Measurements from ENCODE around the gene STIMATE.

The STIMATE gene

DNA sequence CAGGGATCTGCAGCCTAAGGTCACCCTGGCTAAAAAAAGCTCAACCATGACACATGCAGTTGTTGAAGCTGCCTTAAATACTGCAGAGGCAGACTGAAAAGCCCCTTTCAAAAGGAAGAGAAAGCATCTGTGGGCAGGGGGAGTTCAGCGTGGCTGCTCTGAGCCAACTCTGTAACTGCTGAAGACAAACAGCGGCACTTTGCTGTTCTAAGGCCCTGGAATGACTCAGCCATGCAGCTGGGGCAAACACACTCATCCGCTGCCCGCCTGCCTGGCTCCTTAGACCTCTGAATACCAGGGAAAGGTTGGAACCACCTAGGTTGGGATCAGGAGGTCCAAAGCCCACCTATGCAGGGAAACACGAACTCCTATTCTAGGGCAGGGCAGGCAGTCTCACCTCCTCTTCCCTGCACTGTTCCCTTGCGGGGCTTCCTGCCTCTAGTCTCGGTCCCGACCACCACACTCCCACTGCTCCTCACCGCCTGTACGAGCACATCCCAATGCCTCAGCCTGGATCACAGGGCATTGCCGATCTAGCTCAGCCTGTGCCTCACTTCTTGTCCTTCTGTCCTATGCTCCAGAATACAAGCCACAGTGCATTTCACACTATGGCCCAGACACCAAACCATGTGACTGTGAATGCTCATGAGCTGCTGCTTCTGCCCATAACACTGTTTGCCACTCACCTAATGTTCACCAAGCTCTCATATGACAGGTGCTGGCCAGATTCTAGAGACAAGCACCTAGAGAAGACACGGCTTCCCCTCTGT, 56.0 kb downstream of the STIMATE start:
- DNase-seq (ENCODE audit: low spot score), result no peak

DNA sequence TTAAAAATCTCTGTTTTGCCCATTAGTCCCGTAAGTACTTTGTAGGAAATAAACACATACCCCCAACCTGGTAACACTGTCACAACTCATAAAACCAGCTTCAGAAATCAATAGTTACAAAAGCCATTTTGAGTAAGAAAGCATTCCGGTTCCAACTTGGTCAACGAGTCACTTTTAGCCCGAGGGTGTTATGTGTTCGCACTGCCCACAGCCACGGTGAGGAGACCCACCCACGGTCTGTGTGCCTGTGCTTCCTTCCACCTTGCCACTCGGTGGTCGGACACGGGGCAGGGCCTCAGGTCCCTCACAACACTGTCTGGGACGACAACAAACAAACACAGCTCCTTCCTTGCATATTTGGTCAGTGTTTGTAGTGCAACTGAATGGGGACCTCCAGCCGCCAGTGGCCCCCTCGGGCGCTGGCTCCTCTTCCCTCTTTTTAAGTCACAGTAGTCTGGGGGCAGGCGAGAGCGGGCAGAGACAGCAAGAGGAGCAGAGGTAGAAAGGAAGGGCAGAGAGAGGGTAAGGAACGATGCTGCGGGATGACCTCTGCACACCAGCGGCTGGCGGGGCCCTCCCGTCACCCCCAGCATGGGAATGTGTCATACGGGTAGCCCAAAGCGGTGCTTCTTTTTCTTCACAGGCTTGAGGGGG, 57.3 kb downstream of the STIMATE start:
- no peak for DNase-seq (ENCODE audit: low spot score)

DNA sequence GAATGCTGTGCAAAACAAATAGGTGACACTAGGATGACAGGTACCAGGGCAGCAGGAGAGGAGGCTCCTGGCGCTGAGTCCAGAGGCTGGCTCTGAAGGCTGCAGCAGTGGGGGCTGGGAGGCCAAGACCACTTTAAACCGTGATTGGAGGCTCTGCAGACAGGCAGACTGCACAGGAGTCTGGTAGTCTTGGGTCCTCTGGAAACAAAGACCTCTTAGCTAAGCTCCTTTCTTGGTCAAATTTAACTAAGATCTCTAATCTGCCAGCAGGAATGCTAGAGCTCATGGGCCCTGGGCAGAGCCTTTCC, 58.1 kb downstream of the STIMATE start:
- DNase-seq (ENCODE audit: low spot score), result no peak

DNA sequence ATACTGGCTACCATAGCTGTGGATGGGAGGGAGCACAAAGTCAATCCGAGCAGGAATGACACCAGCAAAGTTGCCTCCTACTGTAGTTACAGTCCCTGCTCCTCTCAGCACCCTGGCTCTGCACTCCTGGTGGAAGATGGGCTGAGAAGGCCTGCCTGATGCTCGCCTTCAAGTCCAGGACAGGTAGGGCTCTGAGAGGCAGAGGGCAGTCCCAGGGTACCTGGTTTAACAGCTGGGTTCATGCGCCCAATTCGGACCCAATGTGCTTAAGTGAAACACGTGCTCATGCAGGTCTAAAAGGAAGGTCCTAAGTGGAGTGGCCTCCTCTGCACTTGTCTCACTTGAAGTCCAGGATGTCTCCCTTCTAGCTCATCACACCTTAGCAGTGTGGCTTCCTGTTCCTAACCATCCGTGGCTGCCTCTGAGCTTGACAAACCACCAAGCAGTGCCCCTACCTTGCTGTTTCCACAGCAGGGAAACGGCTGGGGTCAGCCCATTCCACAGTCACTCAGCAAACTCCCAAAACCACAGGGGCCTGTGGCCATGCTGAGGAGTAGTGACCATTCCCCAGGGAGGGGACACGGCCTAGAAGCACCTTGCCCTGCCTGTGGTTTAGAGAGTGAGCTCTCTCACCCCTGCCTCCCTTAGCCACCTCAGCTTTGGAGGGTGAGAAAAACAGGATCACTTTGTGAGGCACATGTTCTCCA, 58.6 kb downstream of the STIMATE start:
- no peak for DNase-seq (ENCODE audit: low spot score)

DNA sequence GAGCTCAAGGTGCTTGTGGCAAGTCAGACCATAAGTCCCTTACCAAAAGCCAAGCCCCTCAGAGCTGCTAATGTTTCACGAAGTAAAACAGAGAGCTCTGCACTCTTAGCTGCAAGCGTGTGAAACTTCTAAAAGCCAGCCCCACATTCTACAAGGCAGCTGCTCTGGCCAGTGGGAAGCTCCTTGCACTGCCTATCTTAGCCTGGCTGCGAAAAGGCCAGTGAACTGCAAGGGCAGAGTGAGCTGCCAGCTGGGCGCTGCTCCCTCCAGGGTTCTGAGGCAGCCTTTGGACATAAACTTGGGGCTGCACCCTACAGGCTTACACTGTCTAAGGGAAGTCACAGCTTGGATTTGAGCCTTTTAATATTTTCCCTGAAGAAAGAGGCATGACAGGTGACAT, 60.4 kb downstream of the STIMATE start:
- no peak for DNase-seq (ENCODE audit: low spot score)

DNA sequence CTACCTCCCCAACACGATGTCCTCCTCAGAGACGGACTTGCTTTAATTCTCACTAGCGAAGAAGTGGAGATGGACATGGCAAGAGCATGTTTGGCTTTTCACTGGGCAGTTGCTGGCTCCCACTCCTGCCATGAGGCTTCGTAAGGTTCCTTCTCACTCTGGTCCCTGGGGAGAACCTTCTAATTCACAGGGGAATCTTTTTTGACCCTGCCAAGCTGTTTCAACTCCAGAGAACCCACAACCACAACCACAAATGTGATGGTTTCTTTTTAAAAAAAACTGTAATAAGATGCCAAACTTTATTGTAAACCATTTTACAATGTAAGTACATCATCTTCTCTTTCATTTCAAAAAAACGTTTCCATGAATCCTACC, 60.9 kb downstream of the STIMATE start:
- no peak for DNase-seq (ENCODE audit: low spot score)

DNA sequence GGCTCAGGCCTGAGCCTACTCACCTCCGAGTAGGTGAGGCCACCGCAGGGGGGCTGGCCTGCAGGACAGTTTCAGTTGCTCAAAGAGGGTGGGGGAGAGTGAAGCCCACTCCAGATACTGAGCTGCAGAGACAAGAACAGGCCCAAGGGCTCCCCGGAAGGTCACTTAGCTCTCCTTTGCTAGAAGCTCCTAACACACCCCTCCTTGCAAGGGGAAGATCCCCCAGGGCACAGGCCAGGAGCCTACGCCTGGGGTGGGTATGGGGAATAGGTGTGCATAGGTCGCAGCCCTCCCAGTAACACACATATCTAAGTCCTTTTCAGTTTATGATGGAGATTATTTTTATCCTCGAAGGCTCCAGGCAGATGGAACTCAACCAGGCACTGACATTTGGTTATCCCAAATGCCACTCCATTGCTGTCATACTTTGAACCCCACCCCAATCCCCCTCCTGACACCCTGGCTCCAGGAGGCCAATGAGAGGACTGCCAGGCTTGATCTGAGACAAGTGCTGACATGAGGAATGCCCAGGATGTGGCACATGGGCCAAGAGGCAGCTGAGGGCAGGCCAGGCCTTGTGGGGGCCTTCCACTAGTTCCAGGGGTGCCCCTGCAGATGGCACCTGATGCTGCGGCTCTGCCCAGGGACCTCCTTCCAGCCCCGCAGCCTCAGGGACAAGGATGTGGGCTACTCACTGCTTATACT, 61.4 kb downstream of the STIMATE start:
- DNase-seq (ENCODE audit: low spot score), result no peak

DNA sequence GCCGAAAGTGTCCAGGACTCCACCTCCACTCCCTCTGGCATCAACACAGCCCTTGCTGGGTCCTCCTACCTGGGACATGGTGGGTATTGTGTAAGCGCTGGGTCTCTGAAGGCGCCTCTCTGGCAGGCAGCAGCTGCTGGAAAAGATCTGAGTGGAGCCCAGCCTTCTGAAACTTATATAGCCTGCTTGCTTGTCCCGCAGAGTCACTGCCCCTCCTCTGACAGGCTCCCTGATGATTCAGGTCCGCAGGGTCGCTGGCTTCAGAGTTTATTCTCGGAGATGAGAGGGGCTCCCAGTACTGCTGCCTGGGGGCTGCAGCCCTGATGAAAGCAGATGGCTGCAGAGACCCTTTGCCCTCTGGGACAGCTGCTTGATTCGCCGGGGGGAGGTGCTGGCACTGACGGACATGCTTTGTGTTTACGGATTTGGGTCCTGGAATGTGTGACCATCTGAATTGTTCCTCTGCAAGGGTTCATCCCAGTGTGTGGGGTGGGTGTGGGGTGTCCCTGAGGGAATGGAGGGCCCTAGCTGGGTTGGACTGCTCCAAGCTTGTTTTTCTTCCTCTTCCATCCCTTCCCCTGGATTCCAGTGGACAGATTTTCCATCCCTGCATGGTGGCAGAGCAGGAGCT, 62.4 kb downstream of the STIMATE start, which contains the start of gene MUSTN1:
Gene MUSTN1 (minus strand): TSS at position 149 of the 631 bp plus-strand sequence. CDS start 71 bp downstream, at position 78.
- DNase-seq (ENCODE audit: low spot score), result peak; percentile 41

DNA sequence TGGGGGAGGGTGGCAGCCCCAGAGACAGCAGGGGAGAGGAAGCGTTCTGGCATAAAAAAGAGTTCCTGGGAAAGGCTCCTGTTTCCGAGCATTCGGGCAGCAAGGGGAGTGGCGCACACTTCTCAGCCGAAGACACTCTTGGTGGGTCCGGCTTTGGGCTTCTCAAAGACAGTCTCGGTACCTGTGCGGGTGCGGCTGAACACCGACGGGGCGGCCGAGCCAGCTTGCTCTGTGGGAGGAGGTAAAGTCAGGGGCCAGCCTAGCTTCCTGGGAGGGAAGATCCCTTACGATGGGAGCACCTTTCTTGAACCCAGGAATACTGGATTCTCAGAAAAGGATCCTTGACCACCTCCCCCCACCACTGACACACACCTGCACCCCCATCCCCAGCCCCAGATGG, 64.1 kb downstream of the STIMATE start:
- no peak for DNase-seq (ENCODE audit: low spot score)

DNA sequence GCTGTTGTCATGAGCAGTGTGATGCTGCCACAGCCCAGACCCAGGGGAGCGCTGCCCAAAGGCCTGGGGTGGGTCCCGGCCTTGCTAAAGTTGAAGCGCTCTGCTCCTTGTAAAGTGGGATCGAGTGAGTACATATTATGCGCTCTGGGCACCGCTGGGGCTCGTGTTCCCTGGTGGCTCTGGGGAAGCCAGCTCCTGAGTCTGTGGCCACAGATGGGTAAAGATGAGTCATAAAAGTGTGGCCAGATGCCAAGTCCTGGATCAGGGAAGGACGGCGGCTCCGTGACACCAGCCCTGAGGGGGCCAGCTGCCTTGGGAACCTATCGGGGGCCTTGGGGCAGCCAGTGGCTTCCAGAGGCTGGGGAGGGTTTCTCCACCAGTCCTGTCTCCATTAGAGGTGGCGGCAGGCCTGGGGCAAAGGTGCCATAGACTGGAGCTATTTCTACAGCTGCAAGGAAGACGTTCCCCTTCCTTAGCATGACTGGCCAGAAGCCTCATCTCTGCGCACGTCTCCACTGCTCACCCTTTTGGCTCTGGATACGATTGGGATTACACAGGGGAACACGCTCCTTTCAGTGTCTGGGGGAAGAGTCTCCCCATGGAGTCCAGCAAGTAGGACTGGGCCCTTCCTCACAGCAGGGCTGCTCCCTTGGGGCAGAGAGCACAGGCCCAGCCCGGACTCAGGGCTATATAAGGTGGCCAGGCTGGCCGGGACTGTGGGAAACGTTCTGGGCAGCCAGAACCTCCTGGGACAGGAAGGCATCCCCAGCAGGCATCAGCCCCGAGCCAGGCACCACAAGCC, 65.6 kb downstream of the STIMATE start:
- DNase-seq (ENCODE audit: low spot score), result peak; percentile 84

DNA sequence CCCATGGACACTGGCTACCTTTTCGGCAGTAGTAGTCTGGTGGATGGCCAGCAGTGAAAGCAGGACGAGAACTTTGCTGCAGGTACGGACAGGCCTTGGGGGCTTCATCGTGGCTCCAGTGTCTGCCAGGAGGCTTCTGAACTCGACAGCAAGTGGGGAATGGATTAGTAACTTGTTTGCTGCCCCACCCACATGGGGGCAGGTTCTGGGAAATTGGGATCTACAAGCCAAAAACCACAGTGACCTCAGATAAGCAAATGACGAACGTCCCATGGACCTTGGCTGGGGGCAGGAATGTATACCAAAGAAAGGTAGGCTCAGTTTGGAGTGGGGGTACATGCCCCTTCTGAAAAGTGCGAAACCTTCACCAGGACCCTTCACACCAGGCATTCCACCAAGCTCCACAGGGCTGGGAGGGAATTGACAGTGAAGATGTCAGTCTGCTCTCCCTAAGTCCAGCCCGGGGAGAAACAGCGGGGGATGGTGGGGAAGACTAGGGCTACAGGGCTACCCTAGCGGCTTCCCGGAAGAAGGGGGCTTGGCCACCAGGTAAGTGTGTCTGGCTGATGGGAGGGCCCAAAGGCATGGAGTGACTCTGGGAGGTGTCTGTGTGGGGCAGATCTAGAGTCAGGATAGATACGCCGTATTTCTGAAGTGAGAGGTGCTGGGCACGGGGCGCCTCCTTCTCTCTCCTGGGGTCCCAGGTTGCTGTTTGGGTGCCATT, 66.7 kb downstream of the STIMATE start, which contains the start of gene ITIH4:
Gene ITIH4 (minus strand): TSS at position 138 of the 724 bp plus-strand sequence. CDS start 30 bp downstream, at position 108.
- DNase-seq (ENCODE audit: low spot score), result no peak

DNA sequence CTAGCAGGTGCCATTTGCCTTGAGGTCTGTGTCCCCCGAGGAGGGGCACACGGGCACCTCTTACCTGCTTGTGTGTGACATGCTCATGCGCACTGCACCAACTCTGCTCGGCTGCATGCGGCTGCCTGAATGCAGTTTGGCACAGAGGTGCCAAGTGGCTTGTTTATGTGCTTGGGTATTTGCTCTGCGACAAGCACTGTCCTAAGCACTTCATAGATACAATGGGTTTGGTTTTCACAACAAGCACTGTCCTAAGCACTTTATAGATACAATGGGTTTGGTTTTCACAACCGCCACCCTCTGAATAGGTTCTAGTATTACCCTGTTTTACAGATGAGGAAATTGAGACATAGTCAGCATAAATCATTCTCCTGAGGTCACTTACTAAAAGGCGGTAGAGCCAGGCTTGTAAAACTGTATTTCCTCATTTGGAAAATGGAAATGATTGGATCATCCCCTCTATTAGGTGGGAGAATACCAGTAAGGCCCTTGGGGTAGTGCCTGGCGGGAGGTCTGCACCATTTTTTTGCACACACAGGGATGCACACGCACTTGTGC, 67.4 kb downstream of the STIMATE start:
- no peak for DNase-seq (ENCODE audit: low spot score)

DNA sequence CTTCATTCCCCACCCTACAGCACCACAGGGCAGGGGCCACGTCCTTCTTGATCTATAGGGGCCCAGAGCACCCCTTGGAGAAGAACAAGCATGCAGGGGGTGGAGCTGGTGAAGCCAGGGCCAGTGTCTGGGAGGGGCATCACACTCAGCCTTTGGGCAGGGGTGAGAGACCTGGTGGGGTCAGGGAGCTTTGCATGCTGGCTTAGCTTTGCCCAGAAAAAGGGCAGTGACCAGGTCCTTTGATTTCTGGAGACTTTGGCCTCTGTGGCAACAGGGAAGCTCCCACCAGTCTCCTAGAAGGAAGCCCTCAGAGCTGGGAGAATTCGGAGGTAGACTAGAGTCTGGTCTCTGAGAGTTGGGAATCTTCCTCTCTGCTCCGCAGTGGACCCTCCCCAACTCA, 67.9 kb downstream of the STIMATE start:
- no peak for DNase-seq (ENCODE audit: low spot score)

DNA sequence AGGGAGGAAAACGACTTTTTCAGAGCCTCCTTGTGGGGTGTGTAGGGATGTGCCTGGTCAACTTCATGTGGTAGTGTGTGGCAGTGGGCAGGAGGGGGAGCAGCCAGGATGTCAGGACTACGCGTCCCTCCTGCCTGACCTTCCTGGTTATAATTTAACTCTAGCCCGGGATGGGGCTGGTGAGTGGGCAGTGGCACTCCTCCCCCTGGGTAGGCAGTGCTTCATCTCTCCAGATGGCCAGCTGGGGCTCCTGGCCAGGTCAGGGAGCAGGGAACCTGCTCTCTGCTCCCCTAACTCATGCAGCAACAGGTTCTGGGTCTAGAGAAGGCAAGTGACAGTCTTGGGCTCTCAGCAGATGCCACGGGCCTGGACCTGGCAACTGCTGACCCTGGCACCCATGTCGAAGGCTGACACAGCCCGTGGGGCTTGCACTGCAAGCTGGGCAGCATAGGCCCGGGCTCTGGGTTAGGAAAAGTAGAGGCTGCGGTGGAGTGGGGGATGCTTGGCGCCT, 69.4 kb downstream of the STIMATE start:
- DNase-seq (ENCODE audit: low spot score), result no peak

DNA sequence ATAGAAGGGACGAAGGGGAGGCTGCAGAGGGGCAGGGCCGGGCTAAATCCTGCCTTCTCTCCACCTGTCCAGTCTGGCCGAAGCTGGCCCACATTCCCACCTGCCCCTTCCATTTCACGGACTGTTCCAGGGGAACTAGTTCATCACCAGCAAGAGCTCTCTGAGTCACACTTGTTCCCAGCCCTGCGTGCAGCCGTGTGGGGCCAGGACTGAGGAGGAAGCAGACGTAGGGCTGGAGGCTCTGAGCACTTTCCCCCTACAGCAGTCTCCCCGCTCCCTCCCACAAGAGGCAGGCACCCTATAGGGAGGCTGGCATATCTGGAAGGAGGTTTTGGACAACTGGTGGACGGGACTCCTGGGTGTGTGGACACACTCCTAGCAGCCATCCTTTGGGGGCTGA, 69.9 kb downstream of the STIMATE start:
- DNase-seq (ENCODE audit: low spot score), result no peak

DNA sequence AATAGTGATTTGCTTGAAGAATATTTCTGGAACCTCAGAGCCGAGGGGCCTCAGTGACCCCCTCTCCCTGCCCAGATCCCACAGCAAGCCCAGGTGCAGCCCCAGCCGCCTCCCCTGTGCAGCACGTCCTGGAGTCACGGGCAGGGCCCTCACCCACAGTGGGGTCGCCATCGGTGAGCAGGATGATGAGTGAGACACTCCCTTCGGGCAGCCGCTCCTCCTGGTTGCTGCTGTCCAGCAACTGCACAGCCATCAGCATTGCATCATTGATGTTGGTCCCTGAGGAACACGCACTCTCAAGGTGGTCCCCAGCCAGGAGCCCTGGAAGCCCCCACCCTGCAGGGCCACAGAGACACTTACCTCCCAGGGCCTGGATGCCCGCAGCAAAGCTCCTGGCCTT, 73.3 kb downstream of the STIMATE start:
- no peak for DNase-seq (ENCODE audit: low spot score)

DNA sequence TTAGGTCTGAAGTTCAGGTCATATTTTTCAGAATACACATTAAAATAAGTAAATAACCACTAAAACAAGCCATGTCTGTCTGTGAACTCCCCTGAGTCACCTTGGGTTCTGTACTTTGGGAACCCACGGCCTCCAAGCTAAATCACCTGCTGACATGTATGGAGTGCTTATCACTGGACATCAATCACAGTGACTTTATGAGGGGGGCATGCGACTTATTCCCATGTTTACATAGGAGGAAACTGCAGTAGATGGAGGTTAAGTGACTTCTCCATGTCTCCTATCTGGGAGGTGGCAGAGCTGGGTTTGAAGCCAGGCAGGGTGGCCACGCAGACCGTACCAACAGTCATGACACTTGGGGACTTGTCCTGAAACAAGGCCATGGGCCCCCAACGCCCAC, 75.0 kb downstream of the STIMATE start:
- DNase-seq (ENCODE audit: low spot score), result no peak

DNA sequence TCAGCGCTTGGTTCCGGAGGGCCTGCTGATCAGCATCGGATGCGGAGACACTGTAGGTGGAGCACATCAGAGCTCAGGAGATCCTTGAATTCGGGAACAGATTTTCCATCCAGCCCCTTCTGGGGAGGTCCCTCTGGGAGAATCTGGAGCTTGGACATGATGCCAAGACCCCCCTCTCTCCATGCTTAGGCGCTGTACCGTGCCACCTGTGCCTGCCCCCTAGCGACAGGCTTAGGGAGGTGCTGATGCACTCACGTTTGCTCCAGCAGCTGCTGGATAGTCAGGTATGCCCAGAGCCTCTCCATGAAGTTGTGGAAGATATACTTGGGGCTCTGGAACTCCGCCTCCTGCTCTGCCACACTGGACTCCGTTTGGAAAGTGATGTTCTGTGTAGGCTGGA, 76.6 kb downstream of the STIMATE start:
- DNase-seq (ENCODE audit: low spot score), result peak; percentile 48

DNA sequence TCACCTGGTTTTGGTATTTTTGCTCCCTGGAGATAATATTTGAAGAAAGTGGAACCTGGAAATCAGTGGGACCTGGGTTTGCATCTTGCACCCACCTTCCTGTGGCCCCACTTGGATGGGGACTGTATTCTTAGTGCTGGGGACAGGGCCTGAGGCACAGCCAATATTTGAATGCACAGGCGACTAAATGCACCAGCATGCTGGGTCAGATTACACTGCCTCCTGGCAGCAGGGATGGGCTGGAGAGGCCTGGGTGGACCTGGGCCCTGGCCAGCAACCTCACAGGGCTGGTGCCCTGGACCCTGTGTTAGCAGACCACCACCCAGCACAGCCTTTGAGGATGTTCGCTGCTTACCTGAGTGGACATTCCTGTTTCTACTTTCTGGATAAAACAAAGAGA, 77.4 kb downstream of the STIMATE start:
- no peak for DNase-seq (ENCODE audit: low spot score)

DNA sequence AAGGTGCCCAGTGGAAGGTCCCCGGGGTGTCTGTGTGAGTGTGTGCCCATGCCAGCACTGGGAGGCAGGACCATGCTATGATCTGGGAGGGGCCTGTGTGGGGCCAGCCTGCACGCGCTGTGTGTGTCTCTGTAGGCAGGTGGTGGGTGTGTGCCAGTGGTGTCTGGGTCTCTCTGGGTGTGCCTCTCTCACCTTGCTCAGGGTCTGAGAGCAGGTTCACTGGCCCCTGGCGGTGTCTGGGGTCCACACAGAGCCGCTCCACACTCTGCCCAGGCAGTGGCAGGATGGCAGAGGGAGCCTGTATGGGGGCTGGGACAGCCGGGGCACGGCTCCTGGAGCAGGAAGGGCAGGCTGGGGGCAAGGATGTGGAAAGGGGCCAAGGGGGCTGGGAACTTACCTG, 79.5 kb downstream of the STIMATE start:
- no peak for DNase-seq (ENCODE audit: low spot score)
